Neural progenitor cell (in vitro differentiated cells): Measurements from ENCODE around the gene MED9. TPM values are rescaled to one million over a fixed set of nuclear protein-coding genes. Genes with fewer than 3 reads are reported as not detected.
"Not testable (repeated sequence)": the region's sequence is repeated elsewhere in the genome, so short reads cannot be mapped to it uniquely, and the experiment has no call there.

Experiments
- DNase-seq: peaks from one replicate; pipeline ENCODE4 v3.0.0-alpha.2; 2016; ENCODE audit warnings: low spot score
- H2AFZ ChIP-seq: fragments of 200-600 bp; sonication (generic); replicated peaks from 2 replicates; pipeline ENCODE4 v1.6.1; 2016; ENCODE audit warnings: antibody characterized with exemption
- H3F3A ChIP-seq: fragments of 200-600 bp; sonication (generic); 2 replicates; pipeline ENCODE4 v1.6.1; 2016; ENCODE audit warnings: antibody characterized with exemption, low read depth
- H3K27ac ChIP-seq: fragments of 200-600 bp; sonication (generic); 2 replicates; pipeline ENCODE4 v1.5.1; 2016; ENCODE audit warnings: mild to moderate bottlenecking
- H3K27me3 ChIP-seq: fragments of 200-600 bp; sonication (generic); 2 replicates; pipeline ENCODE4 v1.6.1; 2016; ENCODE audit warnings: mild to moderate bottlenecking, moderate library complexity
- H3K36me3 ChIP-seq: fragments of 200-600 bp; sonication (generic); 2 replicates; pipeline ENCODE4 v1.5.1; 2016
- H3K4me1 ChIP-seq: fragments of 200-600 bp; sonication (generic); 2 replicates; pipeline ENCODE4 v1.6.1; 2016; ENCODE audit warnings: mixed run types
- H3K4me2 ChIP-seq: fragments of 200-600 bp; sonication (generic); 2 replicates; pipeline ENCODE4 v1.6.1; 2016
- H3K4me3 ChIP-seq: fragments of 200-600 bp; sonication (generic); 2 replicates; pipeline ENCODE4 v1.5.1; 2016
- H3K79me2 ChIP-seq: fragments of 200-600 bp; sonication (generic); 2 replicates; pipeline ENCODE4 v1.6.1; 2016; ENCODE audit warnings: low read depth
- H3K9ac ChIP-seq: fragments of 200-600 bp; sonication (generic); 2 replicates; pipeline ENCODE4 v1.6.1; 2016
- H3K9me3 ChIP-seq: fragments of 200-600 bp; sonication (generic); 2 replicates; pipeline ENCODE4 v1.5.1; 2016; ENCODE audit warnings: low read depth
- H4K20me1 ChIP-seq: fragments of 200-600 bp; sonication (generic); 2 replicates; pipeline ENCODE4 v1.6.1; 2016; ENCODE audit warnings: low read depth
- H3K27ac Mint-ChIP-seq: 3 replicates; pipeline ENCODE4 v1.8.0; 2021; ENCODE audit warnings: mixed read lengths
- H3K27me3 Mint-ChIP-seq: 2 replicates; pipeline ENCODE4 v1.8.0; 2022; ENCODE audit warnings: low read depth, mild to moderate bottlenecking, inconsistent platforms, moderate library complexity, mixed read lengths; ENCODE audit not compliant: insufficient read depth
- H3K36me3 Mint-ChIP-seq: 3 replicates; pipeline ENCODE4 v1.8.0; 2021; ENCODE audit warnings: mixed read lengths
- H3K4me1 Mint-ChIP-seq: 3 replicates; pipeline ENCODE4 v1.8.0; 2021; ENCODE audit warnings: mixed read lengths
- H3K4me3 Mint-ChIP-seq: 3 replicates; pipeline ENCODE4 v1.8.0; 2021; ENCODE audit warnings: mild to moderate bottlenecking, moderate library complexity, mixed read lengths
- H3K9me3 Mint-ChIP-seq: 3 replicates; pipeline ENCODE4 v1.8.0; 2020; ENCODE audit warnings: mixed read lengths
- CTCF ChIP-seq: fragments of 200-600 bp; sonication (generic); IDR thresholded peaks from 2 replicates; pipeline ENCODE4 v1.5.1; 2017; ENCODE audit warnings: antibody characterized with exemption, mild to moderate bottlenecking
- EZH2 ChIP-seq: fragments of 200-600 bp; sonication (generic); IDR thresholded peaks from 2 replicates; pipeline ENCODE4 v1.6.1; 2017; ENCODE audit warnings: antibody characterized with exemption, mild to moderate bottlenecking, moderate library complexity
- EZH2phosphoT487 ChIP-seq: fragments of 200-600 bp; sonication (generic); IDR thresholded peaks from 2 replicates; pipeline ENCODE4 v1.6.1; 2017; ENCODE audit warnings: antibody characterized with exemption
- total RNA-seq: library from RNA; depleted of rRNA; stranded (reverse); fragments of >200 nt; gene quantifications from 2 replicates; pipeline ENCODE4 v1.2.3, GENCODE V29; 2015; ENCODE audit warnings: low replicate concordance

Gene MED9
- total RNA-seq, 1 donor from 2014 or later, result 15.7 TPM

GRCh38 chr17:17460038-17460437 lies 16.8 kb upstream of the MED9 start:
- H3K27me3 Mint-ChIP-seq, result peaks cover 19% of the 10 kb centered on the region
- H3K9ac ChIP-seq, result no peak overlapping the region
- no peaks in the 10 kb centered on the region for H3K4me1 Mint-ChIP-seq
- H3K9me3 Mint-ChIP-seq, result peaks cover 5% of the 10 kb centered on the region
- H4K20me1 ChIP-seq, result no peaks in the 10 kb centered on the region
- peaks cover 13% of the 10 kb centered on the region for H3K27me3 ChIP-seq
- H3K36me3 Mint-ChIP-seq, result peaks cover 4% of the 10 kb centered on the region
- TF ChIP-seq EZH2phosphoT487 (no peak), CTCF (no peak), EZH2 (no peak)
- no peak overlapping the region for H2AFZ ChIP-seq
- H3K4me1 ChIP-seq, result no peaks in the 10 kb centered on the region
- no peak overlapping the region for H3K4me3 ChIP-seq
- no peaks in the 10 kb centered on the region for H3F3A ChIP-seq
- DNase-seq, result no peak
- H3K9me3 ChIP-seq, result no peaks in the 10 kb centered on the region
- peak overlapping the region; percentile 43 for H3K27ac Mint-ChIP-seq
- no peaks in the 10 kb centered on the region for H3K79me2 ChIP-seq
- H3K36me3 ChIP-seq, result no peaks in the 10 kb centered on the region
- H3K27ac ChIP-seq, result no peak overlapping the region
- no peak overlapping the region for H3K4me2 ChIP-seq
- H3K4me3 Mint-ChIP-seq, result peak overlapping the region; percentile 51

- no peak overlapping the region for H2AFZ ChIP-seq
- no peaks in the 10 kb centered on the region for H3K9me3 ChIP-seq
- peaks cover 9% of the 10 kb centered on the region for H3F3A ChIP-seq
- no peak for DNase-seq
- H3K27me3 ChIP-seq, result peaks cover 21% of the 10 kb centered on the region
- Mint-ChIP-seq H3K36me3 (peaks cover 4% of the 10 kb centered on the region), H3K27me3 (peaks cover 20% of the 10 kb centered on the region), H3K4me3 (no peak overlapping the region), H3K9me3 (peaks cover 5% of the 10 kb centered on the region), H3K4me1 (peaks cover 7% of the 10 kb centered on the region), H3K27ac (no peak overlapping the region)
- no peaks in the 10 kb centered on the region for H3K36me3 ChIP-seq
- H3K4me2 ChIP-seq, result no peak overlapping the region
- no peaks in the 10 kb centered on the region for H4K20me1 ChIP-seq
- no peaks in the 10 kb centered on the region for H3K79me2 ChIP-seq
- TF ChIP-seq EZH2phosphoT487, result no peak
- TF ChIP-seq CTCF, result no peak
- no peak overlapping the region for H3K9ac ChIP-seq
- peaks cover 11% of the 10 kb centered on the region for H3K4me1 ChIP-seq
- H3K4me3 ChIP-seq, result no peak overlapping the region
- no peak overlapping the region for H3K27ac ChIP-seq
Measured at GRCh38 chr17:17462048-17462824, 14.6 kb upstream of the MED9 start.

GRCh38 chr17:17463821-17464220 lies 13.0 kb upstream of the MED9 start:
- Histone ChIP-seq H3K9ac (no peak overlapping the region), H3K4me2 (no peak overlapping the region), H3K36me3 (no peaks in the 10 kb centered on the region), H3F3A (peaks cover 12% of the 10 kb centered on the region), H3K79me2 (no peaks in the 10 kb centered on the region), H2AFZ (no peak overlapping the region), H3K4me1 (peaks cover 19% of the 10 kb centered on the region), H4K20me1 (no peaks in the 10 kb centered on the region), H3K9me3 (no peaks in the 10 kb centered on the region), H3K4me3 (no peak overlapping the region), H3K27me3 (peaks cover 21% of the 10 kb centered on the region), H3K27ac (no peak overlapping the region)
- Mint-ChIP-seq H3K4me1 (peaks cover 11% of the 10 kb centered on the region), H3K36me3 (peaks cover 4% of the 10 kb centered on the region), H3K27ac (no peak overlapping the region), H3K9me3 (peaks cover 5% of the 10 kb centered on the region), H3K27me3 (peaks cover 25% of the 10 kb centered on the region), H3K4me3 (no peak overlapping the region)
- TF ChIP-seq CTCF, result no peak
- TF ChIP-seq EZH2phosphoT487, result no peak
- no peak for TF ChIP-seq EZH2
- DNase-seq, result no peak

GRCh38 chr17:17465878-17466277 lies 10.9 kb upstream of the MED9 start:
- Histone ChIP-seq H3F3A (peaks cover 12% of the 10 kb centered on the region), H3K4me1 (peaks cover 19% of the 10 kb centered on the region), H3K27me3 (peaks cover 21% of the 10 kb centered on the region)
- not testable (repeated sequence) for H3K27ac ChIP-seq, H3K4me2 ChIP-seq, H3K4me3 Mint-ChIP-seq, H3K27ac Mint-ChIP-seq, H3K9me3 ChIP-seq, H4K20me1 ChIP-seq, H3K9me3 Mint-ChIP-seq, H3K36me3 ChIP-seq, H3K9ac ChIP-seq, DNase-seq, H3K4me3 ChIP-seq, H3K79me2 ChIP-seq, H3K36me3 Mint-ChIP-seq, H2AFZ ChIP-seq
- Mint-ChIP-seq H3K4me1 (peaks cover 11% of the 10 kb centered on the region), H3K27me3 (peaks cover 18% of the 10 kb centered on the region)
